Adrenal gland (tissue), 5 donors: ENCODE results near the gene MCF2L.

Source experiments
- POLR2A ChIP-seq, 2 donors: fragments of 450-650 bp; IDR thresholded peaks; one replicate each; pipeline ENCODE4 v1.6.1; 2017; ENCODE audit warnings: antibody characterized with exemption in 2 of 2, mild to moderate bottlenecking in 2 of 2, moderate library complexity in 1 of 2
- TF ChIP-seq, protein P1 (sequence below), 6 experiments: fragments of 450-650 bp in 4 of 6; fragments of 200-600 bp in 2 of 6; sonication (generic) in 1 of 6; IDR thresholded peaks; 1 replicate in 5 of 6; 2 replicates in 1 of 6; pipeline versions ENCODE4 v1.5.1 to v1.8.0; 2016 to 2021; ENCODE audit warnings: antibody characterized with exemption in 6 of 6, mild to moderate bottlenecking in 2 of 6, moderate library complexity in 1 of 6
- donor health status: DM: no; HTN: no; CAD: no.

GRCh38 chr13:112955271-112955937, 13.6 kb upstream of the MCF2L start:
- TF ChIP-seq, protein P1, sequence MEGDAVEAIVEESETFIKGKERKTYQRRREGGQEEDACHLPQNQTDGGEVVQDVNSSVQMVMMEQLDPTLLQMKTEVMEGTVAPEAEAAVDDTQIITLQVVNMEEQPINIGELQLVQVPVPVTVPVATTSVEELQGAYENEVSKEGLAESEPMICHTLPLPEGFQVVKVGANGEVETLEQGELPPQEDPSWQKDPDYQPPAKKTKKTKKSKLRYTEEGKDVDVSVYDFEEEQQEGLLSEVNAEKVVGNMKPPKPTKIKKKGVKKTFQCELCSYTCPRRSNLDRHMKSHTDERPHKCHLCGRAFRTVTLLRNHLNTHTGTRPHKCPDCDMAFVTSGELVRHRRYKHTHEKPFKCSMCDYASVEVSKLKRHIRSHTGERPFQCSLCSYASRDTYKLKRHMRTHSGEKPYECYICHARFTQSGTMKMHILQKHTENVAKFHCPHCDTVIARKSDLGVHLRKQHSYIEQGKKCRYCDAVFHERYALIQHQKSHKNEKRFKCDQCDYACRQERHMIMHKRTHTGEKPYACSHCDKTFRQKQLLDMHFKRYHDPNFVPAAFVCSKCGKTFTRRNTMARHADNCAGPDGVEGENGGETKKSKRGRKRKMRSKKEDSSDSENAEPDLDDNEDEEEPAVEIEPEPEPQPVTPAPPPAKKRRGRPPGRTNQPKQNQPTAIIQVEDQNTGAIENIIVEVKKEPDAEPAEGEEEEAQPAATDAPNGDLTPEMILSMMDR (IDR thresholded peaks at IDR 0.05), result no peak
- no peak for TF ChIP-seq POLR2A (IDR thresholded peaks at IDR 0.05)
